OCI-LY1 (cell line): ENCODE data around the gene APEX1.

Experiments
- EZH2 ChIP-seq: fragments of 200-600 bp; sonication (generic), shearing (Covaris generic); IDR thresholded peaks from 2 replicates; pipeline ENCODE4 v1.8.0; 2017; ENCODE audit warnings: borderline replicate concordance, mixed run types, mild to moderate bottlenecking, antibody characterized with exemption, low read length, moderate library complexity, mixed read lengths
- TF ChIP-seq, protein P1 (sequence below): fragments of 200-600 bp; sonication (generic), shearing (Covaris generic); IDR thresholded peaks from 2 replicates; pipeline ENCODE4 v1.5.1; 2017; ENCODE audit warnings: mild to moderate bottlenecking, antibody characterized with exemption, low read length, moderate library complexity, mixed read lengths

DNA sequence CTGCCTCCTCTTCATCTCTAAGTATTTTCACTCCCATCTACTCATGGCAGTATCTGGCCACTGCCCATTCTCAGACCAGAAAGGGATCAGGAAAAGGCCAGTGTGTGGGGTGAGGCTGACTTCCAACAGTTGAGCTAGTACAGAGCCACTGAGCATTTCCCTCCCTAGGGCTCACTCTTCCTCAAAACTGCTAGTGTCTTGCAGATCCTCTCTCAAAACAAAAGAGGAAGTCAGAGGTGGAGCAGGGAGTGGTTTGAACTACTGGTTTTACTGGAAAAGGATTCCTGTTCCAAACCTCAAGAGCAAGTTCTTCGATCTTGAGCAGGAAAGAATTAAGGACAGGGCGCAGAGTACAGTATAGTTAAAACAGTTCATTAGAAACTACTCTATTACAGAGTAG lies 38.6 kb downstream of the APEX1 start:
- TF ChIP-seq, protein P1, sequence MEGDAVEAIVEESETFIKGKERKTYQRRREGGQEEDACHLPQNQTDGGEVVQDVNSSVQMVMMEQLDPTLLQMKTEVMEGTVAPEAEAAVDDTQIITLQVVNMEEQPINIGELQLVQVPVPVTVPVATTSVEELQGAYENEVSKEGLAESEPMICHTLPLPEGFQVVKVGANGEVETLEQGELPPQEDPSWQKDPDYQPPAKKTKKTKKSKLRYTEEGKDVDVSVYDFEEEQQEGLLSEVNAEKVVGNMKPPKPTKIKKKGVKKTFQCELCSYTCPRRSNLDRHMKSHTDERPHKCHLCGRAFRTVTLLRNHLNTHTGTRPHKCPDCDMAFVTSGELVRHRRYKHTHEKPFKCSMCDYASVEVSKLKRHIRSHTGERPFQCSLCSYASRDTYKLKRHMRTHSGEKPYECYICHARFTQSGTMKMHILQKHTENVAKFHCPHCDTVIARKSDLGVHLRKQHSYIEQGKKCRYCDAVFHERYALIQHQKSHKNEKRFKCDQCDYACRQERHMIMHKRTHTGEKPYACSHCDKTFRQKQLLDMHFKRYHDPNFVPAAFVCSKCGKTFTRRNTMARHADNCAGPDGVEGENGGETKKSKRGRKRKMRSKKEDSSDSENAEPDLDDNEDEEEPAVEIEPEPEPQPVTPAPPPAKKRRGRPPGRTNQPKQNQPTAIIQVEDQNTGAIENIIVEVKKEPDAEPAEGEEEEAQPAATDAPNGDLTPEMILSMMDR, result no peak
- no peak for TF ChIP-seq EZH2
